HepG2 (cell line): ENCODE measurements around the gene LY6G5B. TPM values are rescaled to one million over a fixed set of nuclear protein-coding genes. Genes with fewer than 3 reads are reported as not detected.
A peak's percentile ranks its signal among the peaks of the same experiment; 100 is the strongest.

Source experiments
- ARHGAP35 ChIP-seq: sonication (generic); formaldehyde crosslinking; IDR thresholded peaks from 2 replicates; pipeline ENCODE4 v1.9.0; 2022; ENCODE audit warnings: mild to moderate bottlenecking, inconsistent platforms, moderate library complexity, missing genetic modification reagents, borderline replicate concordance
- HCFC1 ChIP-seq: fragments of 150-350 bp; IDR thresholded peaks from 2 replicates; pipeline ENCODE4 v1.6.1; 2014; ENCODE audit warnings: low read depth, low read length
- IKZF4 ChIP-seq: sonication (generic); formaldehyde crosslinking; IDR thresholded peaks from 2 replicates; pipeline ENCODE4 v1.5.1; 2020; ENCODE audit warnings: borderline replicate concordance, mild to moderate bottlenecking, low read depth, missing genetic modification reagents; ENCODE audit errors: not compliant biosample characterization
- KDM2A ChIP-seq: sonication (generic); formaldehyde crosslinking; IDR thresholded peaks from 2 replicates; pipeline ENCODE4 v1.4.0; 2020; ENCODE audit warnings: low read depth, missing genetic modification reagents, borderline replicate concordance
- LCORL ChIP-seq, 2 experiments: fragments of 450-650 bp in 1 of 2; sonication (generic) in 1 of 2; formaldehyde crosslinking in 1 of 2; IDR thresholded peaks; 2 replicates each; pipeline versions ENCODE4 v1.5.0 to v1.6.1; 2017 to 2020; ENCODE audit warnings: antibody characterized with exemption in 1 of 2, missing genetic modification reagents in 1 of 2
- NFIC ChIP-seq: IDR thresholded peaks from 2 replicates; pipeline ENCODE4 v1.6.1; 2012; ENCODE audit warnings: mild to moderate bottlenecking, low read length, inconsistent platforms
- NONO ChIP-seq, 2 experiments: fragments of 450-650 bp in 1 of 2; sonication (generic) in 1 of 2; formaldehyde crosslinking in 1 of 2; IDR thresholded peaks in 1 of 2; conservative IDR thresholded peaks in 1 of 2; 2 replicates each; pipeline versions ENCODE4 v1.6.1 to v1.8.0; 2017 to 2022; ENCODE audit warnings: mild to moderate bottlenecking in 1 of 2, missing genetic modification reagents in 1 of 2, moderate library complexity in 1 of 2
- SNAPC4 ChIP-seq: sonication (generic); formaldehyde crosslinking; IDR thresholded peaks from 2 replicates; pipeline ENCODE4 v1.4.0; 2020; ENCODE audit warnings: mild to moderate bottlenecking, missing genetic modification reagents
- YEATS4 ChIP-seq: sonication (generic); formaldehyde crosslinking; IDR thresholded peaks from 2 replicates; pipeline ENCODE4 v1.4.0; 2020; ENCODE audit warnings: missing genetic modification reagents, borderline replicate concordance
- ZBTB38 ChIP-seq: sonication (generic); formaldehyde crosslinking; IDR thresholded peaks from 2 replicates; pipeline ENCODE4 v1.5.1; 2020; ENCODE audit warnings: mild to moderate bottlenecking, missing genetic modification reagents
- ZNF10 ChIP-seq: sonication (generic); formaldehyde crosslinking; IDR thresholded peaks from 2 replicates; pipeline ENCODE4 v1.4.0; 2020; ENCODE audit warnings: mild to moderate bottlenecking, low read depth, missing genetic modification reagents, borderline replicate concordance
- ZNF160 ChIP-seq: sonication (generic); formaldehyde crosslinking; IDR thresholded peaks from 2 replicates; pipeline ENCODE4 v1.8.0; 2022; ENCODE audit warnings: mild to moderate bottlenecking, inconsistent platforms, missing genetic modification reagents
- ZNF20 ChIP-seq: sonication (generic); formaldehyde crosslinking; IDR thresholded peaks from 2 replicates; pipeline ENCODE4 v1.4.0; 2020; ENCODE audit warnings: mild to moderate bottlenecking, moderate library complexity, missing genetic modification reagents
- ZNF703 ChIP-seq: sonication (generic); formaldehyde crosslinking; IDR thresholded peaks from 2 replicates; pipeline ENCODE4 v1.5.1; 2020; ENCODE audit warnings: missing genetic modification reagents, mild to moderate bottlenecking, moderate library complexity, borderline replicate concordance
- ZNF709 ChIP-seq: sonication (generic); formaldehyde crosslinking; IDR thresholded peaks from 2 replicates; pipeline ENCODE4 v1.5.0; 2020; ENCODE audit warnings: mild to moderate bottlenecking, missing genetic modification reagents
- ZNF780A ChIP-seq: sonication (generic); formaldehyde crosslinking; IDR thresholded peaks from 2 replicates; pipeline ENCODE4 v1.8.0; 2022; ENCODE audit warnings: mild to moderate bottlenecking, missing genetic modification reagents, moderate library complexity
- ZNF781 ChIP-seq: sonication (generic); formaldehyde crosslinking; IDR thresholded peaks from 2 replicates; pipeline ENCODE4 v1.5.1; 2020; ENCODE audit warnings: borderline replicate concordance, mild to moderate bottlenecking, missing genetic modification reagents; ENCODE audit errors: not compliant biosample characterization
- ZNF790 ChIP-seq: sonication (generic); formaldehyde crosslinking; IDR thresholded peaks from 2 replicates; pipeline ENCODE4 v1.8.0; 2022; ENCODE audit warnings: missing genetic modification reagents, mild to moderate bottlenecking, borderline replicate concordance
- ZSCAN30 ChIP-seq: sonication (generic); formaldehyde crosslinking; IDR thresholded peaks from 2 replicates; pipeline ENCODE4 v1.5.0; 2020; ENCODE audit warnings: mild to moderate bottlenecking, missing genetic modification reagents
- polyA plus RNA-seq, 8 experiments: library from polyadenylated mRNA; depleted of rRNA in 3 of 8; stranded (reverse) in 7 of 8; unstranded in 1 of 8; fragments of >200 nt; fragmentation: Illumina TruSeq in 4 of 8; extraction: Trizol in 4 of 8; gene quantifications; 2 replicates each; pipeline versions ENCODE4 v1.2.1 to v1.2.3, GENCODE V29; 2011 to 2016; ENCODE audit warnings: low read depth in 4 of 8, missing spikeins in 1 of 8, mixed read lengths in 1 of 8; ENCODE audit not compliant: insufficient read depth in 1 of 8
- total RNA-seq, 5 experiments: library from RNA; depleted of rRNA; stranded (reverse); fragments of >200 nt; fragmentation: Illumina TruSeq; extraction: Trizol; gene quantifications; 2 replicates each; pipeline ENCODE4 v1.2.3, GENCODE V29; 2016; ENCODE audit warnings: low read depth in 1 of 5
- TF ChIP-seq, protein P1 (sequence below): sonication (generic); formaldehyde crosslinking; IDR thresholded peaks from 2 replicates; pipeline ENCODE4 v1.9.0; 2022; ENCODE audit warnings: low read depth, missing genetic modification reagents

The LY6G5B gene
- total and polyA plus RNA-seq, 2 of the 13 experiments (the other 11 are each of a cell fraction or from before 2014, with no cell fraction given): 7.8 to 15.7 TPM

DNA sequence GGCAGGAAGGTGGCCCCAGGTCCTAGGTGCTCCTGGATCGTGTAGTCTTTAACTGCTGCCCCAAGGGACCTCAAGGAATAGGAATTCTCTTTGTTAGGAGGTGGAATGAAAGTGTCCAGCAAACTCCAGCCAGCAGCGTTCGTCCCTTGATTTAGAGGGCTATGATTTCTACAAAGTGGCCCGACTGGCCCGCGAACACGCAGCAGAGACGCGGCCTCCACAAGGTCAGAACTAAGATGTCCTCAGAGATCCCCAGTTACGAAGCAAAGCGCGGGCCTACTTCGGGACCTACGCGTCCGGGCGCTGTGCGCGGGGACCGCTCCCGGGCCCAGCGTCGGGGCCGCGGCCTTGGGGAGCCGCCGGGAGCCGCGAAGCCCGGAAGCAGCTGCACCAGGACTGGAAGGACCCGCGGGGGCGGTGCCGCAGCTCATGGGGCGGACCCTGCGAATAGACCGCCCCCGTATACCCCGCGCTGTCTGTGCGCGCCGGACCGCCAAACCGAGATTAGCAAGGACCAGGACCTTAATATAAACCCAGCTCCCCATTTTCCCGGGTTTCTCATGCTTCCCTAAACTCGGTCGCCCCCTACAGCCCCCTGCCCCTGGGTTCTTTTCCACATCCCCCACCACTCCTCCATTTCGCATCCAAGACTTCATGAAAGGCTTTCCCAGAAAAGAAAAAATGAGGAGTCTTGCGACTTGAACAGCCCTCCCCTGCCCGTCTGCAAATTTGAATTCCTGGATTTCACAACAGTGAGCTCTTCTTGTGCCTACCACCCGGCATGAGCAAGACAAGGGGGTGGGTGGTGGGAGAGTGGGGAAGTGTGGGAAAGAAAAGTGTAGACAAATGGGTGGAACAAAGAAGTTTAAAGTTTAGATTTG lies 9.2 kb upstream of the LY6G5B start, which contains the start of gene C6orf47 (continued):
- TF ChIP-seq SNAPC4 (CRISPR knock-in tag) (no peak; the same call in 1 of the 2 replicates), HCFC1 (no peak; the same call in 1 of the 2 replicates), NFIC (no peak), KDM2A (peak; percentile 100), NONO (IDR thresholded peaks at IDR 0.05) (no peak), NONO (CRISPR knock-in tag; conservative IDR thresholded peaks at IDR 0.05) (peak; percentile 89), ZNF703 (CRISPR knock-in tag) (no peak; the same call in 1 of the 2 replicates), ARHGAP35 (CRISPR knock-in tag) (peak; percentile 87; the same call in 1 of the 2 replicates), ZSCAN30 (CRISPR knock-in tag) (no peak), IKZF4 (peak; percentile 85), YEATS4 (peak; percentile 91), ZNF781 (CRISPR knock-in tag) (no peak), ZNF790 (CRISPR knock-in tag) (no peak), ZNF10 (no peak), ZBTB38 (CRISPR knock-in tag) (peak; percentile 77), LCORL (IDR thresholded peaks at IDR 0.05) (no peak), LCORL (CRISPR knock-in tag; IDR thresholded peaks at IDR 0.05) (peak; percentile 75), ZNF160 (peak; percentile 87; the same call in 1 of the 2 replicates), ZNF709 (no peak), ZNF20 (CRISPR knock-in tag) (0 out of 2 replicates have a peak, but pooled peaks have one; percentile 28), ZNF780A (no peak; the same call in 1 of the 2 replicates)
- TF ChIP-seq, protein P1, sequence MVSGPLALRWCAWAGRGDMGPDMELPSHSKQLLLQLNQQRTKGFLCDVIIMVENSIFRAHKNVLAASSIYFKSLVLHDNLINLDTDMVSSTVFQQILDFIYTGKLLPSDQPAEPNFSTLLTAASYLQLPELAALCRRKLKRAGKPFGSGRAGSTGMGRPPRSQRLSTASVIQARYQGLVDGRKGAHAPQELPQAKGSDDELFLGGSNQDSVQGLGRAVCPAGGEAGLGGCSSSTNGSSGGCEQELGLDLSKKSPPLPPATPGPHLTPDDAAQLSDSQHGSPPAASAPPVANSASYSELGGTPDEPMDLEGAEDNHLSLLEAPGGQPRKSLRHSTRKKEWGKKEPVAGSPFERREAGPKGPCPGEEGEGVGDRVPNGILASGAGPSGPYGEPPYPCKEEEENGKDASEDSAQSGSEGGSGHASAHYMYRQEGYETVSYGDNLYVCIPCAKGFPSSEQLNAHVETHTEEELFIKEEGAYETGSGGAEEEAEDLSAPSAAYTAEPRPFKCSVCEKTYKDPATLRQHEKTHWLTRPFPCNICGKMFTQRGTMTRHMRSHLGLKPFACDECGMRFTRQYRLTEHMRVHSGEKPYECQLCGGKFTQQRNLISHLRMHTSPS (CRISPR knock-in tag): no peak
